ENCODE data around the gene CTXND1.
A peak's percentile ranks its signal among the peaks of the same experiment; 100 is the strongest.

CTXND1 gene

DNA sequence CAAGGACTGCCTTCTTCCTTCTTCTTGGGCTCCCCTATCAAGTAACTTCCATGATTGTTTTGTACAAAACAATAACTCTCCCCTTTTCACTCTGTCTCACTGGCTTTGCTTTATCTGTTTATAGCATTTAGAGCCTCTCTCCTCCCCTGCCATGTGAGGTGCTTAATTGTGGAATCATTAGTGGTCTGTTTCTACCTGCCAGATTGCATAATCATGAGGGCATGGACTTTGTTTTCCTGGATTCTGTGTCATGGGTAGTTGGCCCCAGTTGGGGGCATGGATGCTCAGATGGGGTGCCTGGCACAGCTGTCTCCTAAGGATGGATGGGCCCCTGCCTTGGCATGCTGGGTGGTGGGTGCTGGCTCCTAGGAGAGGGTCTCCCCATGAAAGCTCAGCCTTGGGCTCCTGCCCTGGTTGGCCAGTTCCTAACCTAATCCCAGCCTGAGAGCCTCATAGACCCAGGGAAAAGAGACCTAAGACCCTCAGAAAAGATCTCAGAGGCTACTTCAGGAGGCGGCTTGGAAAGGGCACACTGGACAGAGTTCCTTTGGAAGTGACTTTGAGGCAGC lies 8.0 kb upstream of the CTXND1 start:
- DNase-seq, result no peak

DNA sequence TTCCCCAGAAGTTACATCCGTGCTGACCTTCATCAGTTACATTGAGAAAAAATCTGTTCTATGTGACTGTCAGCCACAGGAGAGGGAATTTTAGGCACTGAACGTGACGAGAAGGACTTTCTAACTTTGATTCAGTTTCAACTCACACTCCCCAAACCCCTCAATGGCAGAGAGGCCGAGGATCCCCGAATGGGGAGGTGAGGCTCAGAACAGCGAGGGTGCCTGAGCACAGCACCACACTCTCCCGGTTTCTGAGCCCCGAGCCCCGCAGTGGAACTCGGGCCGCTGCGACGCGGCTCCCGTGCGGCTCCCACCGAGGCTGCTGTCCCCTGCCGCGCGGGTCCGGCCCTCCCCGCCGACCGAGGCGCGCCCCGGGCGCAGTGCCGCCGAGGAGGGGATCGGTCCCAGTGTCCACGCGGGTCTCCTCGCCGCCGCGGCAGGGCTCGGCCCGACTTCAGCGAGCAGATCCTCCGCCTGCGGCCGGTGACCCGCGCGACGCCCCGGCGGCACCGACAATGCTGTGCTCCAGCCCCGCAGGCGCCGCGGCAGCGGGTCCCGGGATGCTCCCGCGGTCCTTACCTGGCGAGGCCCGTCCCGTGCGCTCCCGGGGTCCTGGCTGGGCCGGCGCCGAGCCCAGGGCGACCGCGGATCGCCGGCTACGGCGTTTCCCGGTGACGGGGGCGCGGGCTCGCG lies 439 bp downstream of the CTXND1 start:
- DNase-seq, result peak in 1 of 56 donors; percentile 50

DNA sequence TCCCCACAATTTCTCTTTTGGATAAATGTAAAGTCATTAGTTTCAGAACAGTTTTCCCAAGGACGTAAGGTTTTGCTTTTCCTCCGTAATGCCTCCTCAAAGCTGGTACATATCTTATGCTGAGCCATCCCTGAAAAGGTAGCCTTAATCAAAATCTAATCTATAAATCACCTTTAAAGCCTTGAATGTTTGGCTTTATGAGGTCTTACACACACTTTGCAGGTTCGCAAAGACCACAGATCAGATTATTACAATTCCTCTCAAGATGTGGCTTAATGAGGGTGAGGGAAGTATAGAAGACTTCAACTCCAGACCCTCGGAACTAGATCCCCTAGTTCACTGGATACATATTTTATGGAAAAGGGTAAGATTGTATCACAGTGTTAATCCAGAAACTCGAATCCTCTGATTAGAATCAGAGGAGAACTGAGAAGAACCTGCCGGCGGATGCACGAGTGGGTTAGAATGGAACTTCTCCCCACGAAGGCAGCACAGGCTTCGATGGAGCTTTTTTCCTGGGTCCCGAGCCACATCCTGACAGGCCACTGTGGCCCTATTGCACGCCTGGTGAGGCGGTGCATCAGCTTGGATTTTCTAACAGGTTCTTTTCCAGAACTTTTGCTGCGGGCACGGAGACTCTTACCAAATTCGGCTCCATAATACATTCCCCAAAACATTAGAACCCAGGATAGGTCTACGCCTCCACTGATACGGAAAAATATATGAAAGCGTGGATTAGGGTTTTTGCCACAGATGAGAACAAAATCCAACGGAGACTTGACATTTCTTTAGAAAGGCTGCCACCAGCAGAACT lies 1.2 kb downstream of the CTXND1 start:
- peak in 1 of 56 donors; percentile 4 for DNase-seq

- no peak for DNase-seq
These were observed 2.0 kb downstream of the CTXND1 start for GRCh38 chr15:80249973-80250372.

DNA sequence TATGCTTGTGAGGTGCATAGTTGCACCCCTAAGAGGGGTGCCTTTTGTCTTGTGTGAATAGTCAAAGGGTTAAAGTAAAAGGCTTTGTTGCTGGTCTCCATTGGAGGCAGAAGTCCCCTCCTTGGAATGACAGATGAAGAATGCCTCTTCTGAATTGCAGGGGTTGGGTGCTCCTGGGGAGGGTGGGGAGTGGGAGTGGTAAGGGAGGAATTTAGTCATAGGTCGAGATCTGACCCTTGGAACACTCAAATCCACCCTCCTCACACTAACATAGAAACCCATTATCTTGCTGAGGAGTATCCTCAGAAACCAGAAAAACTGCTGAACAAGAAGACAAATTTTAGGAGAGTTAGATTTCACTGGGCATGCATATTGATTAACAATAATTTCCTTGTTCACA lies 4.7 kb downstream of the CTXND1 start:
- no peak for DNase-seq

GRCh38 chr15:80246425-80246894 lies 5.6 kb downstream of the CTXND1 start:
- DNase-seq, result peak in 23 of 56 donors; percentile 5 to 56 (median 26)

DNA sequence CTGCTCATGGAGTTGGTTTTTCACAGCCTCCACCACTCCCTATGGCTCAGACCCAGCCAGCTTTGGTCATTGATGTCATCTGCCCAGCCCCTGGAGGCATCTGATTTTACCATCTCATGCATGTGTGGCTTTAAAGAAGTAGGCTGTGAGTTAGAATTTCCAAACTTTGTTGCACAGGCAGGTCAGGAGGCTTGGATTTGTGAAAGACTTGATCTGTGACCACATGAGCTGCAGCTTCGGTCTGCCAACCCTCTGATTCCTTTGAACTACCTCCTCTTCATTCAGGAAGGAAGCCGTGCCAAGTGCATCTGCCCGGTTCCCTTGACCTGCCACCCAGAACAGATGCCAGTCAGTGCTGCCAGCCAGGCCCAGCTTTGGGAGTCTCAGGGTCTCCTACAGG lies 9.2 kb downstream of the CTXND1 start:
- DNase-seq, result peak in 28 of 56 donors; percentile 5 to 68 (median 26)

DNA sequence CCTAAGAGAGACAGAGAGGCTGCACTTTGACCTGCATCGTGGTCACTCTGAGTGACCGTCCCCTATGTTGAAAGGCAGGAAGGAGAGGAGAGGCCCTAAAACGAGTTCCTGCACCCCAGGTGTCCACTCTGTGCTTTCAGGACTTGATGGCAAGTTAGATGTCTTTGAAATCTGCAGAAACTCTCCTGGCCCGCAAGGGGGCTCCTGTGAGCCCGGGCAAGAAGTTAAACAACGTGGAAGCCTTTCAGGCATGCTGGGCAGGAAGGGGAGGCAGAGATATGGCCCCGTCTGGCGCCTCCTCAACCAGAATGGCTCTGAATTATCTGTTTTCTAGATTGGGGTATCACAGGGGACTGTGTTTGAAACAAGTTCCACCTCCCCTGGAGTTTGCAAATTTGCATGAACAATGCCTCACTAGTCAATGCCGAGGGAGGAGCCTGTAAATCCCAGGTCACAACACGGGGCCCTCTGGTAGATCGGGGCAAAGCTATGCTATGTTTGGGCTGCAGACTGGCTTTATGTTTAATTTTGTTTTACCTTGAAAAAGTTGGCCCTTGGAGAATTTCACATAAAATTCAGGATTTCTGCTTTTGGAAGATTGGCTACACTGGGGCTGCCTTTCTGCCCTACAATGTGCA lies 9.8 kb downstream of the CTXND1 start:
- DNase-seq, result no peak

DNA sequence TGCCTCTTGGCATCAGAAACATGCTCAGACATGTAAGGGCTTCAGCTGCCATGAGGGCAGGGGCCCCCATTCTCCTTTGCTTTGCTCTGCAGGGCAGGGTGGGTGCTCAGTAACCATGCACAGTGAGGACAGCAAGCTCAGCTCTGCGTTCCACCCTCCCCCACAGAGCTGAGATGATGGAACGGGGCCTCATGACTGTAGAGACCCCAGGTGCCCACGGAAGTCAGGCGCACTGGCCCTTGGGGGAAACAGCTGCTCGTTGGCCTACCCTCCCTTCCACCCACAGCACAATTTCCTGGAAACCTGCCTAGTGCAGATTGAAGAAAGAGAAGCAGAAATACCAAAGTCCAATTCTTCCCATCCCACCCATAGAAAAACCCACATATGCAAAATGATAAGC lies 10.5 kb downstream of the CTXND1 start:
- no peak for DNase-seq

GRCh38 chr15:80240276-80240675 lies 11.7 kb downstream of the CTXND1 start:
- DNase-seq, result peak in 23 of 56 donors; percentile 7 to 69 (median 32)

DNA sequence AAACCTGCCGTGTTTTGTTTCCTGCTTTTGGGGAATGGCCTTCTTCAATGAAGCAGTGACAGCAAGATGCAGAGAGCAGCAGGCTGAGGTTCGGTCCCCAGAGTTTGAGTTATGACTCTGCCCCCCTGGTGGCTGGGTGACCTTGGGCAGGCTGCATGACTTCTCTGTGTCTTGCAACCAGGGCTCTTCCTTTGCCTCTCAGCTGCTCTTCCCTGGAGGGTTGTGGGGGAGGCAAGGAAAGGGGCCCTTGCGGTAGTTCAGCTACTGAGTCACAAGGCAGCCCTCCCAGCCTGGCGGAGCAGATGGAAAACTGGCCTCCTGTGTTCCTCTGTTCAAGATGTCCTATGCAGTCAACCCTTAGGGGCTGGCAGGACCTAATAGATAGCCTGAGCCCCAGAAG lies 17.1 kb downstream of the CTXND1 start:
- no peak for DNase-seq

DNA sequence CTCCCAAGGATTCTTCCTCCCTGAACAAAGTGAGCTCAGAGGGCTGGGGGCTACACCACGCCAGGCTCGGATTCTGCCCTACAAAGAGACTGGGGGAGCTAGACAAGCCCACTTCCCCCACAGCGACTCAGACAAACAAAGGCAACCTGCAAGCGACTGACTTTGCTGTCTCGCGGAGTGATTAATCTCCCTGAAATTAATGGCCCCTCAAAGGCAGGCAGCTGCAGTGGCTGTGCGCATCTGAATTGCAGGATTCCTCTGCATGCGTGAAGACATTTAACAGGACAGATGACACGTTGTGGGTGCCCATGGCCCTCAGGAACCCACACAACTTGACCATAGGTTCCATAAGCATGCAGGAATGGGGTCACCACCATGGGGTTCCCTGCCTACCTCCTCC lies 18.4 kb downstream of the CTXND1 start:
- no peak for DNase-seq

GRCh38 chr15:80231371-80231770 lies 20.6 kb downstream of the CTXND1 start:
- no peak for DNase-seq

- DNase-seq, result no peak
These were observed 22.9 kb downstream of the CTXND1 start for GRCh38 chr15:80228959-80229610.

DNA sequence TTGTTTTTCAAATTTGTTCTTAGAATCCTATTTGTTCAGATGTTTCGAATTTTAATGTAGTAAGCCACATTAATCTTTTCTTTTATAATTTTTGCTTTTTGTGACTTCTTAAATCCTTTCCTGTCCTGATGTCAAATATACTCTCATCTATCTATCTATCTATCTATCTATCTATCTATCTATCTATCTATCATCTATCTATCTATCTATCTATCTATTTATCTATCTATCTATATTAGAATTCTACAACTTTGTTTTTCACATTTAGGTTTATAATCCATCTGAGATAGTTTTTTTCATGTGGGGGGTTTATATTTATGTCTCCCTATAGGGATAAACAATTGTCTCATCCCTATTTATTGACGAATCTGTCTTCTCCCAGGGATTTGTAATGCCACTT lies 32.1 kb downstream of the CTXND1 start:
- no peak for DNase-seq

DNA sequence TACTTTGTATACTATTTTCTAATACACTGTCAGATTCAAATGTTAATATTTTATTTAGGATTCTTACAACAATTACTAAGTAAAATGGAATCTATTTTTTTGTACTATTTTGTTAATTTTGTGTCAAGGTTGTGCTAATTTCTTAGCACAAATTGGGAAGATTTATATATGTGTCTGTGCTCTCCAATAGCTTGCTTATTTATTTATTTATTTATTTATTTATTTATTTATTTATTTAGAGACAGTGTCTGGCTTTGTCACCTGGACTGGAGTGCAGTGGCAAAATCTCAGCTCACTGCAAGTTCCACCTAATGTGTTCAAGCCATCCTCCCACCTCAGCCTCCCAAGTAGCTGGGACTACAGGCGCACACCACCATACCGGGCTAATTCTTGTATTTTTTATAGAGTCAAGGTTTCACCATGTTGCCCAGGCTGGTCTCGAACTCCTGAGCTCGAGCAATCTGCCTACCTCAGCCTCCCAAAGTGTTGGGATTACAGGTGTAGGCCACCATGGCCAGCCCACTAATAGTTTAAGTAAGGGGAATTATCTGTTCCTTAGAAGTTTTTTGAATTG lies 34.6 kb downstream of the CTXND1 start:
- no peak for DNase-seq

- no peak for DNase-seq
These were observed 35.1 kb downstream of the CTXND1 start for GRCh38 chr15:80216911-80217310.

DNA sequence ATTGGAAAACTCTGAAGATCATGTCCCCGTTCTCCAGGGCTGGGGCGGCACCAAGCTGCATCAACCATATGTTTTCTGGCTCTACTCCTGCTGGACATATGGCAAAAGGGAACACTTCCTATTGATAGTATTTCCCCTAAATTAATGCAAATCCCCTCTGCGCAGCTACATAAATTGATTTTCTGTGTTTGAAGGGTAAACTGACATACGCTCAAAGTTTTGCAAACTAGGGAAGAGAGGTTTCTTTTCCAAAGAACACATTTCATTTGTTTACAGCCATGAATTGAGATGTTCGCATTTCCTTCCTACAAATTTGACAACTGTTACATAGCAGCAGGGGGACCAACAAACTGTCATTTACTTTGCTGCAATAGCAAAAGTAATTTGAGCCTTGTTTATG lies 35.9 kb downstream of the CTXND1 start:
- no peak for DNase-seq

- DNase-seq, result no peak
These were observed 37.1 kb downstream of the CTXND1 start for GRCh38 chr15:80214910-80215309.

GRCh38 chr15:80211976-80212375 lies 40.0 kb downstream of the CTXND1 start:
- DNase-seq, result no peak
